GM13976 (cell line): Measurements from ENCODE around the gene ZNHIT6.

ENCODE experiments used
- DNase-seq: peaks from one replicate; pipeline ENCODE4 v3.0.0; 2012; ENCODE audit warnings: low spot score
- in situ Hi-C: fragments of 300-500 bp; cut with MboI; formaldehyde crosslinking; loops from one replicate; pipeline ENCODE4 v1.12.0; 2022; ENCODE audit warnings: low sequenced_read_pairs, mixed read lengths, inconsistent platforms; ENCODE audit not compliant: unreplicated experiment
- TF ChIP-seq, protein P1 (sequence below): IDR thresholded peaks from 2 replicates; pipeline ENCODE4 v1.5.1; 2012; ENCODE audit warnings: borderline replicate concordance, mild to moderate bottlenecking; ENCODE audit not compliant: insufficient read depth; ENCODE audit errors: extremely low read depth, missing control alignments, control extremely low read depth

ZNHIT6 gene

DNA sequence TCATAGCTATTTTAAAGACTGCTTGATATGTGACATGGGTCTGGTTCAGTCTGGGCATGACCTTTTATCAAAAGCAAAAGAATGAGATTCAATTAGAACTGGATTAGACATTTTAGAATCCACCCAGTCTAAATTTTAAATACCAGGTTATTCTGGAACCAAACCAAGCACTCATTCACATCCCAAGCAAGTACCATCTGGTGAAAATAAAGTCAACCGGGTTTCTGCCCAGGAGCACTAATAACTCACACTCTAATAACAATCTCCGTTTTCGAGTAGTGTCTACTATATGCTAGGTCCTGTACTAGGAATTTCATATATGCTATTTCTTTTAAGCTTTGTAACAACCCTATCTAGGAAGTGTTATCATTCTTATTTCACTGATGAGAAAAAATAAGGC, 30.6 kb downstream of the ZNHIT6 start:
- TF ChIP-seq, protein P1, sequence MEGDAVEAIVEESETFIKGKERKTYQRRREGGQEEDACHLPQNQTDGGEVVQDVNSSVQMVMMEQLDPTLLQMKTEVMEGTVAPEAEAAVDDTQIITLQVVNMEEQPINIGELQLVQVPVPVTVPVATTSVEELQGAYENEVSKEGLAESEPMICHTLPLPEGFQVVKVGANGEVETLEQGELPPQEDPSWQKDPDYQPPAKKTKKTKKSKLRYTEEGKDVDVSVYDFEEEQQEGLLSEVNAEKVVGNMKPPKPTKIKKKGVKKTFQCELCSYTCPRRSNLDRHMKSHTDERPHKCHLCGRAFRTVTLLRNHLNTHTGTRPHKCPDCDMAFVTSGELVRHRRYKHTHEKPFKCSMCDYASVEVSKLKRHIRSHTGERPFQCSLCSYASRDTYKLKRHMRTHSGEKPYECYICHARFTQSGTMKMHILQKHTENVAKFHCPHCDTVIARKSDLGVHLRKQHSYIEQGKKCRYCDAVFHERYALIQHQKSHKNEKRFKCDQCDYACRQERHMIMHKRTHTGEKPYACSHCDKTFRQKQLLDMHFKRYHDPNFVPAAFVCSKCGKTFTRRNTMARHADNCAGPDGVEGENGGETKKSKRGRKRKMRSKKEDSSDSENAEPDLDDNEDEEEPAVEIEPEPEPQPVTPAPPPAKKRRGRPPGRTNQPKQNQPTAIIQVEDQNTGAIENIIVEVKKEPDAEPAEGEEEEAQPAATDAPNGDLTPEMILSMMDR, result no peak
- in situ Hi-C loops, result no loop called here

DNA sequence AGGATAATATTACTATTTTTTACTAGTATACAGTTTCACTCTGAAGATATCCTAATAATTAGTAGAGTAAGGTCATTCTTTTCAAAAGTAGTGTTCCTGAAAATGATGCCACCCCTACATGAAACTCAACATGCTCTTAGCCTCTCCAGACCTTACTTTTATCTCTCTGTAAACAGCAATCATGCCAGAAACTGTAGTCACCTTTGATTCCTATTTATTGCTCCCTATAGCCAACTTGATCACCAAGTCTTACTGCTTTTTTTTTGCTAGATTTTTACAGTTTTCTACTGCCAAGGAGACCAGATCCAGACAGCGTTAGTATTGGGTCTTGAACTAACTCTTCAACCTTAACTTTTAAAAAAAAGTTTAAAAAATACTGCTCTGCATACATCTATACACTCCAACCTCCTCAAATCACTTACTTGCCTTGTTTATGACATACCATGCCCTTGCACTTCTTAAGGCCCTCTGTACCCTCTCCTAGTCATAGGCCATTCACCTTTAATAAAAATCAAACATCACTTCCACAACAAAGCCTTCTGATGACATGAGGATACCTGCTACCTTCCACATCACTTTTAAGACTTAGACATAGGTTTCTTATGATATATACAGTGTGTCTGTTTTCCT, 36.1 kb downstream of the ZNHIT6 start:
- DNase-seq, result no peak

More for the DNA sequence above, 30.6 kb downstream of the ZNHIT6 start:
- no peak for DNase-seq

DNA sequence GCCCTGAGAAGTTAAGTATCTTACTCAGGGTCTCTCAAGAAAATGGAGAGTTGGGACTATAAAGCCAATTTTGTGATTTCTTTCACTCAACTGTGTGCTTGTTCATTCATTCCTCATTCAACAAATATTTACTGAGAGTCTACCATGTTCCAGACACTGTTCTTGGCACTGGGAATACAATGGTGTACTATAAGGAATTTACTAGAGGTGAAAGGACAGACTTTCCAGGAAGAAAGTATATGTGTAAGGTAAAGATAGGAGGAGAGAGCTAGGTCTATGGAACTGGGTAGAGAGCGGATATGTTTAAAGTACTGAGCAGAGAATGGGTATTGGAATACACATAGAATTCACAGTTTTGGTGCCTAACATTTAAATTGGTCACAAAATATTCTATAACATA, 42.3 kb downstream of the ZNHIT6 start:
- in situ Hi-C loops, result no loop called here
- no peak for DNase-seq
- TF ChIP-seq, protein P1, result no peak

More for the DNA sequence above, 36.1 kb downstream of the ZNHIT6 start:
- in situ Hi-C loops, result no loop called here
- TF ChIP-seq, protein P1, result no peak

DNA sequence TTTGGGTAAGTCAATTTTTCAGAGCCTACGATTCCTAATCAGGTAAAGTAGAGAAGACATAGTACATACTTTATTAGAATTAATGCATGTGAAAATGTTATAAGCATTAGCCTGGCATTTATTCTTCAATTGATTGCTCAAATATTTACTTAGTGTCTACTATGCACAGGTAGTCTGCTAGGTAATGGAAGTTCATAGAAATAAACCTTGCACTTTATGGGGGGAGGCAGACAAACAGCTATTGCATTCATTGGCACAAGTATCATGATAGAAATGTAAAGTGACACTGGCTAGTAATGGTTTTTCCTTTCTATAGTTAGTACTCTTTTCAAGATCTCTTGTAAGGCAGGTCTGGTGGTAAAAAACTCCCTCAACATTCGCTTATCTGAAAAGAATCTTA, 44.9 kb downstream of the ZNHIT6 start:
- TF ChIP-seq, protein P1, result no peak
- in situ Hi-C loops, result no loop called here
- DNase-seq, result no peak

DNA sequence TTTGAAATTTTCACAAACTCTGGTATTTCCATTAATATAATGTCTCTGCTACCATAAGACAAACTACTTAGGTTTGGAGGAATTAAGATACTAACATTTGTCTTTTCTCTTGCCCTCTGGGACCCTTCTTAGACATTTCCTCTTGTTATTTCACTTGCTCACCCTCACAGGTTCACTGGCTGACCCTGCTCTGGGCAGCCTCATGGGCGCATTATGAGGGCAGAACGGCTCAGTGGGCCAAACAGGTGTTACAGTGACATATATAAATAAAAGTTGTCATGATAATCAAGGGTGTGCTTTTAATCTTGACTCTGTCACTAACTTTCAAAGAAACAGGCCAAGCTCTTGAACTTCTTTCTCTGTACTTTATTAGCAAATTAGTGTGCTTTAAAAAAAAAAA, 46.5 kb downstream of the ZNHIT6 start:
- in situ Hi-C loops, result no loop called here
- TF ChIP-seq, protein P1, result no peak
- DNase-seq, result no peak

DNA sequence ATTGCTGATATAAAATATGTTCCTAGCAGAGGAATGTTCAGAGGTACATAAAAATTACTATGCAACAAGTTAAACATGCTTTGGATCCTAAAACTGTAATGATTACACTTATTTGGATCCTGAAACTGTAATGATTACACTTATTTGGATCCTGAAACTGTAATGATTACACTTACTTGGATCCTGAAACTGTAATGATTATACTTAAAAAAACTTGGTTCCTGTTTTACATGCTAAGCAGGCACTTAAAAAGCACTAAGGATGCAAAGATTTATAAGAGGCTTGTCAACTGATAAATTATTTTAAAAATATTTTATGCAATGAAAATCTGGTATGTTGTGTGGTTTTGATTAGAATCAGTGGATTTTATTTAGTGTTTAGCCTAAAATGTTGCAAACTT, 47.7 kb downstream of the ZNHIT6 start:
- DNase-seq, result no peak
- TF ChIP-seq, protein P1, result no peak
- in situ Hi-C loops, result no loop called here

GRCh38 chr1:85659174-85659573, 49.1 kb downstream of the ZNHIT6 start:
- in situ Hi-C loops, result no loop called here
- DNase-seq, result no peak
- TF ChIP-seq, protein P1, result no peak
